ENCODE data around the gene CARD16.

CARD16 gene

DNA sequence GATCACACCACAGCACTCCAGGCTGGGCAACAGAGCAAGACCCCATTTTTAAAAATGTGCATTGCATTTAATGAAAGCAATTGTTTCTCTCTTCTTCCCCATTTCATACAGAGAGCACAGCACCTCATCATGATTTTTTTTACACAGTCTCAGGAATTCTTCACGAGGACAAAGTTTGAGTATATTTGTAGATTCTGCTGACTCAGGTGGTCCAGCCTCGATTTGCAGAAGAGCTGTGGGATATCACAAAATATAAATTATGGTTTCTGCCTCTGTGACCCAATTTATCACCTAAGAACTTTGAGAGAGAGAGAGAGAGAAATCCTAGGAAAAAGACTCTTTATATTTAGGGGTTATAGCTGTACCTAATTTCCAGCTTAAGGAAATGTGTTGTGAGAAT lies 42.0 kb downstream of the CARD16 start:
- H3K4me3 ChIP-seq (ENCODE audit: low read depth, low read length) = no peak overlapping the region
- no peak for TF ChIP-seq CTCF (conservative IDR thresholded peaks at IDR 0.05; ENCODE audit: low read depth, low read length)
- DNase-seq (ENCODE audit: low read depth) = no peak

- DNase-seq (ENCODE audit: low read depth) = no peak
- H3K4me3 ChIP-seq (ENCODE audit: low read depth, low read length) = no peak overlapping the region
- TF ChIP-seq CTCF (conservative IDR thresholded peaks at IDR 0.05; ENCODE audit: low read depth, low read length) = peak; percentile 59
These were observed 44.3 kb downstream of the CARD16 start for GRCh38 chr11:105000797-105001196.

- peak; percentile 26 for DNase-seq (ENCODE audit: low read depth)
- peak; percentile 31 for TF ChIP-seq CTCF (conservative IDR thresholded peaks at IDR 0.05; ENCODE audit: low read depth, low read length)
- no peak overlapping the region for H3K4me3 ChIP-seq (ENCODE audit: low read depth, low read length)
These were observed 45.0 kb downstream of the CARD16 start for GRCh38 chr11:105000167-105000566.

DNA sequence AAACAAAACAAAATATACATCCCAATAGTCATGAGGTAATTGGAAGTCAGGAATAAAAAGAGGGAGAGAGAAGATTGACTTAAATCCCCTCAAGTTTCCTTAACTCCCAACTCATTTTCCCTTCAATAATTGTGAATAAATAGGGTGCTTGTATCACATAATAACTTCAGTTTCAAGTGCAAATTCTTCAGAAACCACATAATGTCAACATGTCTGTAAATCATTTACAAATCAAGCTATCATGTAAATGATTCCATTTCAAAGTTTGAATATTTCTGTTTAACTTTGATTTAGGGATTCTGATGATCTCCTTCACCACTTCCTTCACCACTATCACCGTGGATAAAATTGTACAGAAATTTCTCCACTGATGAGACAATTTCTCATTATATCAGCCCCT lies 45.4 kb downstream of the CARD16 start:
- no peak for DNase-seq (ENCODE audit: low read depth)
- H3K4me3 ChIP-seq (ENCODE audit: low read depth, low read length) = no peak overlapping the region
- no peak for TF ChIP-seq CTCF (conservative IDR thresholded peaks at IDR 0.05; ENCODE audit: low read depth, low read length)

DNA sequence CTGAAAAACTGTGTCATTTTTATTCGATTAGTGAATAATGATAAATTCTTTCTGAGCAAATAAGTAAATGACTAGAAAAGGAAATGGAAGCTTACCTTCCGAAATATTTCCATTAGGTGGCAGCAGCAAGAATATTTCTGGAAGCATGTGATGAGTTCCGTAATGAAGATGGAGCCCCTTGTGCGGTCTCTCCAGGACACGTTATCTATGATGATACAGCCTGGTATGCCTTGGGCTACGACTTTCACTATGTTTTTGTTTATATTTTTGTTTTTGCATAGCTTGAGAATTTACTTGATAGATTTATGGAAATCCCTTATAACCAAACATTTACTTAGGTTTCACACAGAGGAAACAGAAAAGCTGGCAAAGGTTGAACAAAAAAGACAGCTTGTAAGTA lies 47.8 kb downstream of the CARD16 start:
- TF ChIP-seq CTCF (conservative IDR thresholded peaks at IDR 0.05; ENCODE audit: low read depth, low read length) = peak; percentile 43
- peak; percentile 69 for DNase-seq (ENCODE audit: low read depth)
- no peak overlapping the region for H3K4me3 ChIP-seq (ENCODE audit: low read depth, low read length)

GRCh38 chr11:104995001-104995408 lies 50.1 kb downstream of the CARD16 start:
- no peak overlapping the region for H3K4me3 ChIP-seq (ENCODE audit: low read depth, low read length)
- no peak for TF ChIP-seq CTCF (conservative IDR thresholded peaks at IDR 0.05; ENCODE audit: low read depth, low read length)
- DNase-seq (ENCODE audit: low read depth) = no peak

- DNase-seq (ENCODE audit: low read depth) = no peak
- H3K4me3 ChIP-seq (ENCODE audit: low read depth, low read length) = no peak overlapping the region
- TF ChIP-seq CTCF (conservative IDR thresholded peaks at IDR 0.05; ENCODE audit: low read depth, low read length) = no peak
These were observed 52.4 kb downstream of the CARD16 start for GRCh38 chr11:104992781-104993180.

All from choroid plexus epithelial cell (primary cell).